Trophoblast cell (in vitro differentiated cells and primary cell): ENCODE measurements around the gene FGF18.

Source experiments
- DNase-seq, 2 donors: peaks; one replicate each; pipeline ENCODE4 v3.0.0-alpha.2; 2016
- H2AFZ ChIP-seq: 2 replicates; pipeline ENCODE4 v1.6.1; 2013; ENCODE audit warnings: low read length, moderate library complexity, mild to moderate bottlenecking; ENCODE audit not compliant: insufficient read depth, poor library complexity
- H2AK5ac ChIP-seq: 2 replicates; pipeline ENCODE4 v1.6.1; 2013; ENCODE audit warnings: mild to moderate bottlenecking, low read length
- H2BK120ac ChIP-seq: 2 replicates; pipeline ENCODE4 v1.6.1; 2013; ENCODE audit warnings: low read length, mild to moderate bottlenecking, moderate library complexity; ENCODE audit not compliant: insufficient read depth, poor library complexity
- H2BK12ac ChIP-seq: 2 replicates; pipeline ENCODE4 v1.6.1; 2013; ENCODE audit warnings: mild to moderate bottlenecking, low read length, moderate library complexity
- H2BK5ac ChIP-seq: 2 replicates; pipeline ENCODE4 v1.6.1; 2013; ENCODE audit warnings: low read length, low read depth, moderate library complexity, mild to moderate bottlenecking; ENCODE audit not compliant: poor library complexity
- H3K14ac ChIP-seq: 2 replicates; pipeline ENCODE4 v1.6.1; 2013; ENCODE audit warnings: mild to moderate bottlenecking, low read length
- H3K18ac ChIP-seq: 2 replicates; pipeline ENCODE4 v1.6.1; 2013; ENCODE audit warnings: mild to moderate bottlenecking, low read length
- H3K23ac ChIP-seq: 2 replicates; pipeline ENCODE4 v1.6.1; 2013; ENCODE audit warnings: low read length
- H3K27ac ChIP-seq: 2 replicates; pipeline ENCODE4 v1.5.1; 2013; ENCODE audit warnings: low read depth, mild to moderate bottlenecking, inconsistent platforms, low read length, moderate library complexity
- H3K27me3 ChIP-seq: 2 replicates; pipeline ENCODE4 v1.6.1; 2013; ENCODE audit warnings: inconsistent platforms, mild to moderate bottlenecking, low read length, moderate library complexity; ENCODE audit not compliant: insufficient read depth
- H3K36me3 ChIP-seq, 2 experiments: 1 replicate in 1 of 2; 2 replicates in 1 of 2; pipeline ENCODE4 v1.6.1; 2013; ENCODE audit warnings: low read length in 2 of 2, mild to moderate bottlenecking in 2 of 2, moderate library complexity in 1 of 2; ENCODE audit not compliant: insufficient read depth in 2 of 2, control insufficient read depth in 1 of 2
- H3K4ac ChIP-seq: 2 replicates; pipeline ENCODE4 v1.6.1; 2013; ENCODE audit warnings: low read depth, mild to moderate bottlenecking, low read length, moderate library complexity
- H3K4me1 ChIP-seq, 2 experiments: 1 replicate in 1 of 2; 2 replicates in 1 of 2; pipeline ENCODE4 v1.6.1; 2013; ENCODE audit warnings: low read length in 2 of 2, mild to moderate bottlenecking in 2 of 2, moderate library complexity in 1 of 2; ENCODE audit not compliant: insufficient read depth in 2 of 2, control insufficient read depth in 1 of 2
- H3K4me2 ChIP-seq: 2 replicates; pipeline ENCODE4 v1.6.1; 2013; ENCODE audit warnings: inconsistent platforms, mild to moderate bottlenecking, low read length, moderate library complexity
- H3K4me3 ChIP-seq: 2 replicates; pipeline ENCODE4 v1.5.1; 2013; ENCODE audit warnings: mild to moderate bottlenecking, low read depth, low read length, inconsistent platforms
- H3K79me1 ChIP-seq: one replicate; pipeline ENCODE4 v1.6.1; 2013; ENCODE audit warnings: low read length
- H3K79me2 ChIP-seq: 2 replicates; pipeline ENCODE4 v1.6.1; 2013; ENCODE audit warnings: low read length, mild to moderate bottlenecking; ENCODE audit not compliant: control insufficient read depth, insufficient read depth, poor library complexity
- H3K9ac ChIP-seq: 2 replicates; pipeline ENCODE4 v1.6.1; 2013; ENCODE audit warnings: mild to moderate bottlenecking, low read length
- H3K9me3 ChIP-seq: 2 replicates; pipeline ENCODE4 v1.6.1; 2013; ENCODE audit warnings: low read depth, mild to moderate bottlenecking, control low read depth, inconsistent platforms, low read length; ENCODE audit not compliant: insufficient read depth
- H4K12ac ChIP-seq: 2 replicates; pipeline ENCODE4 v1.6.1; 2013; ENCODE audit warnings: low read depth, mild to moderate bottlenecking, low read length, moderate library complexity
- H4K8ac ChIP-seq: 2 replicates; pipeline ENCODE4 v1.6.1; 2013; ENCODE audit warnings: low read depth, mild to moderate bottlenecking, low read length, moderate library complexity
- H4K91ac ChIP-seq: one replicate; pipeline ENCODE4 v1.6.1; 2013; ENCODE audit warnings: low read depth, mild to moderate bottlenecking, low read length, moderate library complexity
- WGBS: extraction: QIAGEN DNeasy Blood & Tissue Kit; methylation state at CpG from one replicate; pipeline ENCODE4 v1.1.7; 2013; ENCODE audit warnings: missing lambda C conversion rate; ENCODE audit not compliant: insufficient read length, insufficient coverage; ENCODE audit errors: extremely low coverage; 5-methylcytosine and 5-hydroxymethylcytosine counted together

FGF18 gene

GRCh38 chr5:171463862-171464229 lies 44.4 kb downstream of the FGF18 start:
- WGBS = no CpG with 5 or more reads among the region's 4 CpGs
- Histone ChIP-seq H3K4me1 (no peaks in the 10 kb centered on the region), H3K79me1 (no peaks in the 10 kb centered on the region), H3K18ac (no peak overlapping the region), H3K79me2 (no peaks in the 10 kb centered on the region), H2BK5ac (no peak overlapping the region), H3K4me3 (no peak overlapping the region), H3K14ac (no peak overlapping the region), H3K36me3 (no peaks in the 10 kb centered on the region), H3K9me3 (no peaks in the 10 kb centered on the region), H3K4ac (no peak overlapping the region), H3K27me3 (no peaks in the 10 kb centered on the region), H3K23ac (no peak overlapping the region), H2BK120ac (no peak overlapping the region), H4K8ac (no peak overlapping the region), H3K27ac (no peak overlapping the region), H2AFZ (no peak overlapping the region), H3K9ac (no peak overlapping the region), H2AK5ac (no peak overlapping the region), H4K91ac (no peak overlapping the region), H3K4me2 (no peak overlapping the region), H4K12ac (no peak overlapping the region), H2BK12ac (no peak overlapping the region)
- DNase-seq = no peak

GRCh38 chr5:171464829-171465228 lies 45.4 kb downstream of the FGF18 start:
- Histone ChIP-seq H3K4me2 (no peak overlapping the region), H3K4me1 (no peaks in the 10 kb centered on the region), H2BK5ac (no peak overlapping the region), H4K91ac (no peak overlapping the region), H3K36me3 (no peaks in the 10 kb centered on the region), H2BK120ac (no peak overlapping the region), H2AK5ac (no peak overlapping the region), H4K8ac (no peak overlapping the region), H3K18ac (no peak overlapping the region), H3K27me3 (no peaks in the 10 kb centered on the region), H3K79me1 (no peaks in the 10 kb centered on the region), H3K79me2 (no peaks in the 10 kb centered on the region), H3K4me3 (no peak overlapping the region), H3K23ac (no peak overlapping the region), H2BK12ac (no peak overlapping the region), H3K27ac (no peak overlapping the region), H4K12ac (no peak overlapping the region), H3K4ac (no peak overlapping the region), H2AFZ (no peak overlapping the region), H3K9me3 (no peaks in the 10 kb centered on the region), H3K14ac (no peak overlapping the region), H3K9ac (no peak overlapping the region)
- WGBS = no CpG with 5 or more reads among the region's 12 CpGs
- no peak for DNase-seq

GRCh38 chr5:171467107-171467506 lies 47.7 kb downstream of the FGF18 start:
- Histone ChIP-seq H3K27ac (no peak overlapping the region), H3K14ac (no peak overlapping the region), H2AK5ac (no peak overlapping the region), H2AFZ (no peak overlapping the region), H2BK12ac (no peak overlapping the region), H3K9ac (no peak overlapping the region), H3K36me3 (no peaks in the 10 kb centered on the region), H3K18ac (no peak overlapping the region), H3K27me3 (no peaks in the 10 kb centered on the region), H3K4me2 (no peak overlapping the region), H4K8ac (no peak overlapping the region), H3K79me1 (no peaks in the 10 kb centered on the region), H3K9me3 (no peaks in the 10 kb centered on the region), H4K91ac (no peak overlapping the region), H3K23ac (no peak overlapping the region), H2BK120ac (no peak overlapping the region), H4K12ac (no peak overlapping the region), H3K4me1 (no peaks in the 10 kb centered on the region), H3K4ac (no peak overlapping the region), H3K4me3 (no peak overlapping the region), H3K79me2 (no peaks in the 10 kb centered on the region), H2BK5ac (no peak overlapping the region)
- no peak for DNase-seq
- no CpG with 5 or more reads among the region's 12 CpGs for WGBS

- Histone ChIP-seq H3K36me3 (no peaks in the 10 kb centered on the region), H4K8ac (no peak overlapping the region), H4K12ac (no peak overlapping the region), H3K4me1 (no peaks in the 10 kb centered on the region), H2BK12ac (no peak overlapping the region), H3K4me2 (no peak overlapping the region), H3K79me2 (no peaks in the 10 kb centered on the region), H3K14ac (no peak overlapping the region), H3K18ac (no peak overlapping the region), H2AK5ac (no peak overlapping the region), H4K91ac (no peak overlapping the region), H3K23ac (no peak overlapping the region), H3K4ac (no peak overlapping the region), H3K27me3 (no peaks in the 10 kb centered on the region), H2BK5ac (no peak overlapping the region), H3K9ac (no peak overlapping the region), H3K4me3 (no peak overlapping the region), H3K79me1 (no peaks in the 10 kb centered on the region), H3K9me3 (no peaks in the 10 kb centered on the region), H2AFZ (no peak overlapping the region), H2BK120ac (no peak overlapping the region), H3K27ac (no peak overlapping the region)
- no CpG with 5 or more reads among the region's 4 CpGs for WGBS
- DNase-seq = no peak
Measured at GRCh38 chr5:171469326-171469725, 49.9 kb downstream of the FGF18 start.
